OCI-LY1 (cell line): ENCODE data around the gene SUSD3.
A peak's percentile ranks its signal among the peaks of the same experiment; 100 is the strongest.

Experiments used
- H2AFZ ChIP-seq: fragments of 200-600 bp; sonication (generic), shearing (Covaris generic); 2 replicates; pipeline ENCODE4 v1.6.0; 2014; ENCODE audit warnings: antibody characterized with exemption, mild to moderate bottlenecking, low read length
- H3F3A ChIP-seq: fragments of 200-600 bp; sonication (generic), shearing (Covaris generic); 2 replicates; pipeline ENCODE4 v1.6.0; 2014; ENCODE audit warnings: mild to moderate bottlenecking, antibody characterized with exemption, low read length, moderate library complexity; ENCODE audit not compliant: insufficient read depth
- H3K27ac ChIP-seq: fragments of 200-600 bp; sonication (generic); 2 replicates; pipeline ENCODE4 v1.5.1; 2014; ENCODE audit warnings: low read length, mixed run types, mild to moderate bottlenecking, low read depth; ENCODE audit not compliant: poor library complexity, severe bottlenecking
- H3K27me3 ChIP-seq: fragments of 200-600 bp; sonication (generic); 2 replicates; pipeline ENCODE4 v1.6.0; 2014; ENCODE audit warnings: antibody characterized with exemption, mild to moderate bottlenecking, low read length, moderate library complexity; ENCODE audit not compliant: insufficient read depth
- H3K36me3 ChIP-seq: fragments of 200-600 bp; sonication (generic); 2 replicates; pipeline ENCODE4 v1.6.1; 2014; ENCODE audit warnings: mild to moderate bottlenecking, antibody characterized with exemption, low read length, moderate library complexity, mixed read lengths; ENCODE audit not compliant: insufficient read depth
- H3K4me1 ChIP-seq: fragments of 200-600 bp; sonication (generic); 2 replicates; pipeline ENCODE4 v1.5.1; 2014; ENCODE audit warnings: mild to moderate bottlenecking, low read length, moderate library complexity; ENCODE audit not compliant: insufficient read depth, severe bottlenecking
- H3K4me2 ChIP-seq: fragments of 200-600 bp; sonication (generic), shearing (Covaris generic); 2 replicates; pipeline ENCODE4 v1.6.1; 2014; ENCODE audit warnings: low read length
- H3K4me3 ChIP-seq: fragments of 200-600 bp; sonication (generic); 2 replicates; pipeline ENCODE4 v1.5.1; 2014; ENCODE audit warnings: low read length, low read depth, mild to moderate bottlenecking, mixed read lengths; ENCODE audit not compliant: poor library complexity, severe bottlenecking
- H3K79me2 ChIP-seq: fragments of 200-600 bp; shearing (Covaris generic); 2 replicates; pipeline ENCODE4 v1.6.1; 2016; ENCODE audit warnings: mixed run types, low read length, mixed read lengths; ENCODE audit not compliant: insufficient read depth
- H3K9ac ChIP-seq: fragments of 200-600 bp; sonication (generic), shearing (Covaris generic); 2 replicates; pipeline ENCODE4 v1.6.1; 2014; ENCODE audit warnings: mild to moderate bottlenecking, low read length, mixed read lengths
- H3K9me2 ChIP-seq: fragments of 200-600 bp; sonication (generic), shearing (Covaris generic); 2 replicates; pipeline ENCODE4 v1.6.1; 2014; ENCODE audit warnings: low read depth, mild to moderate bottlenecking, low read length, mixed read lengths
- H3K9me3 ChIP-seq: fragments of 200-600 bp; shearing (Covaris generic); 2 replicates; pipeline ENCODE4 v1.6.1; 2014; ENCODE audit warnings: low read length, mixed read lengths
- H4K20me1 ChIP-seq: fragments of 200-600 bp; sonication (generic), shearing (Covaris generic); 2 replicates; pipeline ENCODE4 v1.6.0; 2016; ENCODE audit warnings: mild to moderate bottlenecking, low read length; ENCODE audit not compliant: insufficient read depth
- CTCF ChIP-seq: fragments of 200-600 bp; sonication (generic), shearing (Covaris generic); IDR thresholded peaks from 2 replicates; pipeline ENCODE4 v1.5.1; 2017; ENCODE audit warnings: mild to moderate bottlenecking, antibody characterized with exemption, low read length, moderate library complexity, mixed read lengths
- EZH2 ChIP-seq: fragments of 200-600 bp; sonication (generic), shearing (Covaris generic); IDR thresholded peaks from 2 replicates; pipeline ENCODE4 v1.8.0; 2017; ENCODE audit warnings: borderline replicate concordance, mixed run types, mild to moderate bottlenecking, antibody characterized with exemption, low read length, moderate library complexity, mixed read lengths

The SUSD3 gene

GRCh38 chr9:93033531-93033930 lies 25.0 kb upstream of the SUSD3 start:
- H3K9me3 ChIP-seq, result no peaks in the 10 kb centered on the region
- no peak overlapping the region for H3K9ac ChIP-seq
- no peak overlapping the region for H3K4me2 ChIP-seq
- H3F3A ChIP-seq, result no peaks in the 10 kb centered on the region
- no peak overlapping the region for H3K4me3 ChIP-seq
- H3K9me2 ChIP-seq, result no peaks in the 10 kb centered on the region
- H4K20me1 ChIP-seq, result no peaks in the 10 kb centered on the region
- H3K4me1 ChIP-seq, result peaks cover 7% of the 10 kb centered on the region
- no peak overlapping the region for H3K27ac ChIP-seq
- TF ChIP-seq EZH2 (no peak), CTCF (no peak)
- H3K36me3 ChIP-seq, result peaks cover 20% of the 10 kb centered on the region; the same call in 1 of the 2 replicates
- H3K79me2 ChIP-seq, result no peaks in the 10 kb centered on the region
- no peaks in the 10 kb centered on the region for H3K27me3 ChIP-seq
- H2AFZ ChIP-seq, result no peak overlapping the region

- Histone ChIP-seq H3K27me3 (no peaks in the 10 kb centered on the region), H3K4me1 (peaks cover 4% of the 10 kb centered on the region), H3K79me2 (no peaks in the 10 kb centered on the region), H2AFZ (no peak overlapping the region), H3K9me2 (no peaks in the 10 kb centered on the region), H3K4me3 (no peak overlapping the region), H3K4me2 (no peak overlapping the region), H3K36me3 (peaks cover 12% of the 10 kb centered on the region; the same call in 1 of the 2 replicates), H3F3A (no peaks in the 10 kb centered on the region), H3K9ac (no peak overlapping the region), H4K20me1 (no peaks in the 10 kb centered on the region), H3K27ac (no peak overlapping the region), H3K9me3 (no peaks in the 10 kb centered on the region)
- TF ChIP-seq CTCF, result no peak
- no peak for TF ChIP-seq EZH2
Measured at GRCh38 chr9:93035106-93035660, 23.3 kb upstream of the SUSD3 start.

GRCh38 chr9:93035821-93036351 lies 22.6 kb upstream of the SUSD3 start:
- no peak overlapping the region for H3K9ac ChIP-seq
- no peak overlapping the region for H3K27ac ChIP-seq
- no peaks in the 10 kb centered on the region for H3F3A ChIP-seq
- no peaks in the 10 kb centered on the region for H3K27me3 ChIP-seq
- H3K9me3 ChIP-seq, result no peaks in the 10 kb centered on the region
- H4K20me1 ChIP-seq, result no peaks in the 10 kb centered on the region
- H2AFZ ChIP-seq, result no peak overlapping the region
- H3K4me1 ChIP-seq, result peaks cover 4% of the 10 kb centered on the region
- no peaks in the 10 kb centered on the region for H3K9me2 ChIP-seq
- no peaks in the 10 kb centered on the region for H3K79me2 ChIP-seq
- H3K4me3 ChIP-seq, result no peak overlapping the region
- no peak overlapping the region for H3K4me2 ChIP-seq
- TF ChIP-seq CTCF (peak; percentile 51), EZH2 (no peak)
- H3K36me3 ChIP-seq, result peaks cover 11% of the 10 kb centered on the region; the same call in 1 of the 2 replicates
